GM19193 (cell line): ENCODE results near the gene PLXNC1.

Source experiments
- POLR2A ChIP-seq: IDR thresholded peaks from 4 replicates; pipeline ENCODE4 v1.6.1; 2011; ENCODE audit not compliant: insufficient read depth, insufficient read length; ENCODE audit errors: extremely low read depth

Gene PLXNC1

GRCh38 chr12:94175763-94176668 is 27.6 kb downstream of the PLXNC1 start:
- TF ChIP-seq POLR2A: no peak

- no peak for TF ChIP-seq POLR2A
Measured at GRCh38 chr12:94178054-94178453, 29.7 kb downstream of the PLXNC1 start.

DNA sequence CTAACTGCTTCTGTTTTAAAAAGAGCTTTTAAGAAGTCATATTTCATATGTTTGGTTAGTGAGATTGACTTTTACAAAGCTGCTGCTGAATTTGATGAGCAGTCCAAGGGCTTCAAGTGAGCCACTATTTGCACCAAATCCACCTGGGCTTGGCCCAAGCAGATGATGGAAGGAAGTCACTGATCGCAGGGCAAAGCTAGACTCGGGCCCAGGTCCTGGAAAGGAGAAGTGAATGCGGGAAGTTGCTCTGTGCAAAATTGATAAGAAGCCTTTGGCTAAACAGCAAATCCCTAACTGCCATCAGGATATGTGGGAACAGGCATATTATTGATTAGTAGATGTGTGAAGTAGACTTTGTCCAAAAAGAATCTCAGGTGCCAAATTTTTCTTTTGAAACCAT is 30.5 kb downstream of the PLXNC1 start:
- no peak for TF ChIP-seq POLR2A

- no peak for TF ChIP-seq POLR2A
Measured at GRCh38 chr12:94179723-94180122, 31.3 kb downstream of the PLXNC1 start.

DNA sequence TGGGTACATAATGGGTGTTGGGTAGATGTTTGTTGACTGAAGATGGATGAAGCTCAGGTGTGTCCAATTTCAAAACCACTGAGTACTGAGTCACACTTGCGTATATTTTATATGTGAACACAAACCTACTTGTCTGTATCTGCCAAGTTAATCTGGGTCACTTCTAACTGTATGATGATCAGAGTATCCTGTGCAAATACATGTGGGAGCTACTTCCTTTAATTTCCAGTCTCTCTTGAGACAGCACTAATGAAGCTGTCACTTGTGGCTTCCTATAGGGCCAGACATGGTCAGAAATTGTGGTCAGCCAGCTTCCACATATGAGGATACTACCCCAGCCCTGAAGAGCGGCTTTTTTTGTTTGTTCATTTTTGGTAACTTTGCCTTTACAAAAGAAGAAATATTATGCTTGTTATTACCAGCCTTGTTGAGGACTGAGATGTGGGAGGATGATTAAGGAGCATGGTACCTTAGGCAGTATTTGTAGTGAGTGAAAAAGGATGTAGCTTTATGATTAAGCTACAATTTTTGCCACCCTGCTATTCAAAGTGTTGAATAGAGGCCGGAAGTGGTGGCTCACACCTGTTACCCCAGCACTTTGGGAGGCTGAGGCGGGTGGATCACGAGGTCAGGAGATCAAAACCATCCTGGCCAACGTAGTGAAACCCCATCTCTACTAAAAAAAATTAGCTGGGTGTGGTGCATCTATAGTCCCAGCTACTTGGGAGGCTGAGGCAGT is 32.4 kb downstream of the PLXNC1 start:
- no peak for TF ChIP-seq POLR2A

DNA sequence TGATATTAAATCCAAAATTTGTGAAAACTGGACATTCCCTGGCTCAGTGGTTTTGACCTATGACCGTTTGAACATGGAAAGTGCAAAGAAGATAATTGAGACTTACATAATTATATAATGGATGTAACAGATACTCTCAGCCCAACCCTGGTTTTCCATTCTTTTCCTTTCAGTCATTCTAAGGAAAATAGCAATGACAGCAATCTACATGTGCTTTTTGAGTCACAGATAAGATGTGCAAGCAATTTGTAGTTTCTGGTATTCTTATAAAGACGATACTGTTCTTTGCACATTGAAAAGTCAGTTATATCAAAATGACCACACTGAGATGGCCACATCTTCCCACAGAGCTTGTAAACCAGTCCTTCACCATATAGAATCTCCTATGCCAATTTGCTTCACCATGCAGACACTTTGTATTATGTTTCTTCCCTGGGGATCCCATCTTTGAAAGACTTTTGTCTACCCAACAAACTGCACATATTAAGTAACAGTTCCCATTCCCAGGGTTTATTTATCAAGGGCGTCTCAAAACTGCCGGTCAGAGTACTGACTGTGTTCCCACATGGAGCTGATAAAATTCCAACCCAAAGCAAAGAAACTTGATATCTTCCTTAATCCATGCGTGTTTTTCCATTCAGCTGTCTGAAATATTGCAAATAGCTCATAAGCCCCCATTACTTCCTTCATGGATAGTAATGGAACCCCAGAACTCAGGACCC is 34.8 kb downstream of the PLXNC1 start:
- no peak for TF ChIP-seq POLR2A

- no peak for TF ChIP-seq POLR2A
Measured at GRCh38 chr12:94183708-94184379, 35.5 kb downstream of the PLXNC1 start.

DNA sequence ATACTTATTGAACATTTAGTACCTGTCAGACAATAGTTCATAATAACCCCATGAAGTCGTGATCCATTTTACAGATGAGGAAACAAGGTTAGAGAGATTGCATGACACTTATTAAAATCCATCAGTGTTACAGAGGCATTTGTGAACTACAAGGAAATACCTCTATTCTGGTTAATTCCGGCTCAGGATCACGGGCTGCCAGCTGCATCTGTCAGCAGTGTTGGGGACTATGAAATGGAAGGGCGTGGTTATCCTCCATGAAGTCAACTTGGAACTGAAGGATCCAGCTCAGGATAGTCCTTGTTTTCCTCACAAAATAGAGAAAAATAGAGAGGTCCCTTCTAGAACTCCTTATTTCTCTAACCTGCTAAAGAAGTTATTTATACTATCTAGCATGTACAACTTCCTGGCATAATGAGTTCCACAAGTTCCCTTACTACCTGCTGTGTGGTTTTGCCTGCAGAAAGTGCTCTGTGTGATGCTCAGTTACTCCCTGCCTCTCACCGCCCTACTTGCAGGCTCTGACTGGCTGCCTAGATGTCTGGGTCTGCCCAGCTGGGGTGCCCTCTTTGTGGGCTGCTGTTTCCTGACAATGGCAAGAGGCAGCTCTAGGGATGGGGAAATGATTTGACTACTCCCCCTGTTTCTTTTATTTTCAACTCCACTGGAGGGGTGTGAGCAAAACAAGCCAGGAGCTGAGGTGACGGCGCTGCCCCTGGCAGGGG is 36.8 kb downstream of the PLXNC1 start:
- no peak for TF ChIP-seq POLR2A

DNA sequence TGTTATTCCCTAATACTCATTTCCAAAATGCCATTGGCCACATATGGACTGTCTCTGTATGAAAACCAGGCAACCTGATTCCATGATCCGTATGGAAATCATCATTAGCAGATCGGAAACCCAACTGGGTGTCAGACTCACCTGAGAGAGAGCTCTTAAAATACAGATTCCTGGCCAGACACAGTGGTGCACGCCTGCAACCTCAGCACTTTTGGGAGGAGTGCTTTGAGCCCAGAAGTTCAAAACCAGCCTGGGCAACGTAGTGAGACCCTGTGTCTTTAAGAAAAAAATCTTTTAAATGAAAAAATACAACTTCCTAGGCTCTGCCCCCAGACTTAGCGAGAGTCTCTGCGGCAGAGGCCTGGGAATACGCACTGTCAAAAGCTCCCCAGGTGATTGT is 37.4 kb downstream of the PLXNC1 start:
- no peak for TF ChIP-seq POLR2A

- TF ChIP-seq POLR2A: no peak
Measured at GRCh38 chr12:94186278-94187241, 38.2 kb downstream of the PLXNC1 start.

GRCh38 chr12:94187361-94187760 is 39.0 kb downstream of the PLXNC1 start:
- no peak for TF ChIP-seq POLR2A

GRCh38 chr12:94190623-94191022 is 42.2 kb downstream of the PLXNC1 start:
- no peak for TF ChIP-seq POLR2A

- no peak for TF ChIP-seq POLR2A
Measured at GRCh38 chr12:94191023-94191422, 42.6 kb downstream of the PLXNC1 start.

GRCh38 chr12:94191811-94192210 is 43.4 kb downstream of the PLXNC1 start:
- no peak for TF ChIP-seq POLR2A

GRCh38 chr12:94192506-94192905 is 44.1 kb downstream of the PLXNC1 start:
- TF ChIP-seq POLR2A: no peak
